ENCODE results near the gene NABP1.
A peak's percentile ranks its signal among the peaks of the same experiment; 100 is the strongest.

NABP1 gene

GRCh38 chr2:191632426-191632825 is 45.5 kb upstream of the NABP1 start:
- TF ChIP-seq REST (IDR thresholded peaks at IDR 0.05; ENCODE audit: low read depth) (no peak), EP300 (IDR thresholded peaks at IDR 0.05; ENCODE audit: borderline replicate concordance) (no peak), TAF1 (IDR thresholded peaks at IDR 0.05; ENCODE audit: low read depth) (no peak), EGR1 (IDR thresholded peaks at IDR 0.05) (no peak), TEAD4 (IDR thresholded peaks at IDR 0.05) (no peak), ZBTB7A (IDR thresholded peaks at IDR 0.05; ENCODE audit: low read depth) (no peak), RAD21 (IDR thresholded peaks at IDR 0.05; ENCODE audit: low read depth) (no peak)
- TF ChIP-seq, protein P1, sequence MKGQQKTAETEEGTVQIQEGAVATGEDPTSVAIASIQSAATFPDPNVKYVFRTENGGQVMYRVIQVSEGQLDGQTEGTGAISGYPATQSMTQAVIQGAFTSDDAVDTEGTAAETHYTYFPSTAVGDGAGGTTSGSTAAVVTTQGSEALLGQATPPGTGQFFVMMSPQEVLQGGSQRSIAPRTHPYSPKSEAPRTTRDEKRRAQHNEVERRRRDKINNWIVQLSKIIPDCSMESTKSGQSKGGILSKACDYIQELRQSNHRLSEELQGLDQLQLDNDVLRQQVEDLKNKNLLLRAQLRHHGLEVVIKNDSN (IDR thresholded peaks at IDR 0.05), result no peak

DNA sequence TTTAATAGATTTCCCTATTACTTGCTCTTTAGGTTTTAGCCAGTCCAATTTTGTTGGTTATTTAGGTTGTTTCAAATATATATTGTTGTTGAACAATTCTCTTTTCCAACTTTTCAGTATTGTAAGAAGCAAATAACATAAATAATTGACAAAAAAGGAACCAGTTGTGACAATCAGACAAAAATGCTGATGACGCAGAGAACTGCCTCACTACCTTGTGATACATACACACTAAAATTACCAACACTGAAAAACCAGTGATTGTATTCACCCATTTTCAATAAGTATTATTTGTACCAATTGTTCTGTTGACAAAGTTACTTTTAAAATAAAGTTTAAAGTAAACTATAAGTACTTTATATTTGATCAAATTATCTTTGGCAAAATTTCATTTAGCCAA is 43.1 kb upstream of the NABP1 start:
- TF ChIP-seq CEBPB (IDR thresholded peaks at IDR 0.05), result no peak
- no peak for TF ChIP-seq EGR1 (IDR thresholded peaks at IDR 0.05)
- no peak for TF ChIP-seq MAX (IDR thresholded peaks at IDR 0.05)
- no peak for TF ChIP-seq EP300 (IDR thresholded peaks at IDR 0.05; ENCODE audit: borderline replicate concordance)
- TF ChIP-seq FOXM1 (IDR thresholded peaks at IDR 0.05; ENCODE audit: borderline replicate concordance, low read depth), result no peak
- no peak for TF ChIP-seq ZBTB7A (IDR thresholded peaks at IDR 0.05; ENCODE audit: low read depth)
- no peak for TF ChIP-seq TAF1 (IDR thresholded peaks at IDR 0.05; ENCODE audit: low read depth)
- TF ChIP-seq, protein P1 (IDR thresholded peaks at IDR 0.05), result no peak
- no peak for TF ChIP-seq TCF12 (IDR thresholded peaks at IDR 0.05; ENCODE audit: low read depth)
- TF ChIP-seq CREB1 (IDR thresholded peaks at IDR 0.05; ENCODE audit: low read depth), result no peak
- no peak for TF ChIP-seq RAD21 (IDR thresholded peaks at IDR 0.05; ENCODE audit: low read depth)
- TF ChIP-seq YY1 (IDR thresholded peaks at IDR 0.05; ENCODE audit: low read depth), result no peak
- no peak for TF ChIP-seq TEAD4 (IDR thresholded peaks at IDR 0.05)
- TF ChIP-seq NFIC (IDR thresholded peaks at IDR 0.05), result no peak
- TF ChIP-seq REST (IDR thresholded peaks at IDR 0.05; ENCODE audit: low read depth), result no peak

GRCh38 chr2:191635333-191636234 is 42.4 kb upstream of the NABP1 start:
- TF ChIP-seq FOXM1 (IDR thresholded peaks at IDR 0.05; ENCODE audit: borderline replicate concordance, low read depth) (no peak), EGR1 (IDR thresholded peaks at IDR 0.05) (no peak), TEAD4 (IDR thresholded peaks at IDR 0.05) (peak; percentile 34; the same call in 1 of the 2 replicates)

- no peak for TF ChIP-seq TEAD4 (IDR thresholded peaks at IDR 0.05)
- TF ChIP-seq CREB1 (IDR thresholded peaks at IDR 0.05; ENCODE audit: low read depth), result no peak
- TF ChIP-seq REST (IDR thresholded peaks at IDR 0.05; ENCODE audit: low read depth), result no peak
Measured at GRCh38 chr2:191636235-191636543, 41.7 kb upstream of the NABP1 start.

GRCh38 chr2:191636586-191636985 is 41.4 kb upstream of the NABP1 start:
- TF ChIP-seq ZBTB7A (IDR thresholded peaks at IDR 0.05; ENCODE audit: low read depth), result no peak
- TF ChIP-seq TCF12 (IDR thresholded peaks at IDR 0.05; ENCODE audit: low read depth), result no peak
- TF ChIP-seq EP300 (IDR thresholded peaks at IDR 0.05; ENCODE audit: borderline replicate concordance), result no peak
- no peak for TF ChIP-seq REST (IDR thresholded peaks at IDR 0.05; ENCODE audit: low read depth)
- TF ChIP-seq TEAD4 (IDR thresholded peaks at IDR 0.05), result no peak
- TF ChIP-seq EGR1 (IDR thresholded peaks at IDR 0.05), result no peak
- TF ChIP-seq, protein P1 (IDR thresholded peaks at IDR 0.05), result no peak
- no peak for TF ChIP-seq NFIC (IDR thresholded peaks at IDR 0.05)
- no peak for TF ChIP-seq CEBPB (IDR thresholded peaks at IDR 0.05)
- TF ChIP-seq FOXM1 (IDR thresholded peaks at IDR 0.05; ENCODE audit: borderline replicate concordance, low read depth), result no peak

All from Ishikawa (cell line).